CD4-positive, alpha-beta T cell (primary cell): Measurements from ENCODE around the gene P2RY14. TPM values are rescaled to one million over a fixed set of nuclear protein-coding genes. Genes with fewer than 3 reads are reported as not detected.

Source experiments
- ATAC-seq: fragments of 200-7000 bp; cut with Tn5 transposase; one replicate; pipeline ENCODE4 v1.10.0; 2022; ENCODE audit warnings: mild to moderate bottlenecking; ENCODE audit not compliant: poor library complexity
- CTCF ChIA-PET: fragments of 350-600 bp; sonication (Branson Sonifier 250); formaldehyde crosslinking; loops from one replicate; lab custom pipeline; 2021; ENCODE audit warnings: antibody characterized with exemption, inconsistent platforms; lab: Charles Lee
- POLR2A ChIA-PET: fragments of 350-600 bp; sonication (Branson Sonifier 250); formaldehyde crosslinking; loops from one replicate; lab custom pipeline; 2021; ENCODE audit warnings: antibody characterized with exemption, inconsistent platforms; lab: Charles Lee
- DNase-seq, 14 experiments: peaks; one replicate each; pipeline ENCODE4 v3.0.0-alpha.2; 2013 to 2020; ENCODE audit warnings: mixed read lengths in 2 of 14
- H3K27ac ChIP-seq, 2 donors: one replicate each; pipeline versions ENCODE4 v1.5.1 to v1.7.0; 2013; ENCODE audit warnings: low read length in 2 of 2, low read depth in 1 of 2, mild to moderate bottlenecking in 1 of 2
- H3K27me3 ChIP-seq, 2 experiments: 1 replicate in 1 of 2; 2 replicates in 1 of 2; pipeline versions ENCODE4 v1.6.1 to v1.7.0; 2013; ENCODE audit warnings: low read length in 2 of 2, control low read depth in 1 of 2, mild to moderate bottlenecking in 1 of 2, moderate library complexity in 1 of 2; ENCODE audit not compliant: insufficient read depth in 2 of 2, control insufficient read depth in 1 of 2
- H3K36me3 ChIP-seq: one replicate; pipeline ENCODE4 v1.6.1; 2013; ENCODE audit warnings: low read length, control low read depth; ENCODE audit not compliant: insufficient read depth
- H3K4me1 ChIP-seq: one replicate; pipeline ENCODE4 v1.6.1; 2013; ENCODE audit warnings: low read length, control low read depth; ENCODE audit not compliant: insufficient read depth
- H3K4me3 ChIP-seq: one replicate; pipeline ENCODE4 v1.5.1; 2013; ENCODE audit warnings: mild to moderate bottlenecking, low read length, moderate library complexity
- H3K9me3 ChIP-seq, 2 experiments: 1 replicate in 1 of 2; 2 replicates in 1 of 2; pipeline versions ENCODE4 v1.6.1 to v1.7.0; 2013; ENCODE audit warnings: low read length in 2 of 2, mild to moderate bottlenecking in 2 of 2, control low read depth in 1 of 2, moderate library complexity in 1 of 2; ENCODE audit not compliant: control insufficient read depth in 1 of 2, insufficient read depth in 1 of 2
- H3K27ac Mint-ChIP-seq: one replicate; pipeline ENCODE4 v1.8.0; 2020; ENCODE audit warnings: mixed read lengths
- H3K27me3 Mint-ChIP-seq: one replicate; pipeline ENCODE4 v1.8.0; 2021; ENCODE audit warnings: mixed read lengths
- H3K36me3 Mint-ChIP-seq: one replicate; pipeline ENCODE4 v1.8.0; 2021; ENCODE audit warnings: low read depth, mixed read lengths
- H3K4me1 Mint-ChIP-seq: one replicate; pipeline ENCODE4 v1.8.0; 2021; ENCODE audit warnings: low read depth, mixed read lengths
- H3K4me3 Mint-ChIP-seq: one replicate; pipeline ENCODE4 v1.8.0; 2020; ENCODE audit warnings: mild to moderate bottlenecking, mixed read lengths
- H3K9me3 Mint-ChIP-seq: one replicate; pipeline ENCODE4 v1.8.0; 2020; ENCODE audit warnings: mixed read lengths
- intact Hi-C, 2 experiments: fragments of 100-400 bp; cut with DNase I in 1 of 2; cut with micrococcal nuclease in 1 of 2; formaldehyde crosslinking; loops; one replicate each; pipeline versions ENCODE4 v1.15.1 to v1.9.0; 2023 to 2025; cut with DNase I, micrococcal nuclease
- total RNA-seq, 174 experiments: library from RNA in 2 of 174; stranded (reverse) in 2 of 174; gene quantifications; one replicate each; pipeline ENCODE4 v1.2.3 and lab custom pipeline; 2021 to 2026
- TF ChIP-seq, protein P1 (sequence below): fragments of 200-600 bp; IDR thresholded peaks from one replicate; pipeline ENCODE4 v1.8.0; 2022; ENCODE audit warnings: antibody characterized with exemption, mild to moderate bottlenecking

P2RY14 gene
- total RNA-seq, 2 experiments from 2014 or later: 0.22 TPM; not detected in 1

- no peak overlapping the region for H3K4me3 Mint-ChIP-seq
- H3K27me3 Mint-ChIP-seq: no peaks in the 10 kb centered on the region
- ATAC-seq (no peak), DNase-seq (no peak)
- H3K4me1 Mint-ChIP-seq: peaks cover 34% of the 10 kb centered on the region
- H3K36me3 ChIP-seq: no peaks in the 10 kb centered on the region
- ChIA-PET CTCF (interaction anchor here (0.9 to 6.2 kb wide), 4 partner anchors 13 to 119 kb away, joined by 3 to 65 read pairs (median 4); no protein-coding TSS in a partner anchor), POLR2A (interaction anchor here (1.5 kb wide), 1 partner anchor 111 kb away, joined by 4 read pairs; no protein-coding TSS in a partner anchor)
- no peaks in the 10 kb centered on the region for H3K27me3 ChIP-seq
- H3K9me3 Mint-ChIP-seq: no peaks in the 10 kb centered on the region
- intact Hi-C loops: loop anchor here (5.0 to 10.0 kb wide), 2 partner anchors 357 to 559 kb away; no protein-coding TSS in a partner anchor
- H3K9me3 ChIP-seq: no peaks in the 10 kb centered on the region
- TF ChIP-seq, protein P1, sequence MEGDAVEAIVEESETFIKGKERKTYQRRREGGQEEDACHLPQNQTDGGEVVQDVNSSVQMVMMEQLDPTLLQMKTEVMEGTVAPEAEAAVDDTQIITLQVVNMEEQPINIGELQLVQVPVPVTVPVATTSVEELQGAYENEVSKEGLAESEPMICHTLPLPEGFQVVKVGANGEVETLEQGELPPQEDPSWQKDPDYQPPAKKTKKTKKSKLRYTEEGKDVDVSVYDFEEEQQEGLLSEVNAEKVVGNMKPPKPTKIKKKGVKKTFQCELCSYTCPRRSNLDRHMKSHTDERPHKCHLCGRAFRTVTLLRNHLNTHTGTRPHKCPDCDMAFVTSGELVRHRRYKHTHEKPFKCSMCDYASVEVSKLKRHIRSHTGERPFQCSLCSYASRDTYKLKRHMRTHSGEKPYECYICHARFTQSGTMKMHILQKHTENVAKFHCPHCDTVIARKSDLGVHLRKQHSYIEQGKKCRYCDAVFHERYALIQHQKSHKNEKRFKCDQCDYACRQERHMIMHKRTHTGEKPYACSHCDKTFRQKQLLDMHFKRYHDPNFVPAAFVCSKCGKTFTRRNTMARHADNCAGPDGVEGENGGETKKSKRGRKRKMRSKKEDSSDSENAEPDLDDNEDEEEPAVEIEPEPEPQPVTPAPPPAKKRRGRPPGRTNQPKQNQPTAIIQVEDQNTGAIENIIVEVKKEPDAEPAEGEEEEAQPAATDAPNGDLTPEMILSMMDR: no peak
- no peak overlapping the region for H3K4me3 ChIP-seq
- no peak overlapping the region for H3K27ac Mint-ChIP-seq
- H3K4me1 ChIP-seq: peaks cover 15% of the 10 kb centered on the region
- H3K27ac ChIP-seq: no peak overlapping the region
- H3K36me3 Mint-ChIP-seq: no peaks in the 10 kb centered on the region
Measured at GRCh38 chr3:151281671-151282324, 3.5 kb upstream of the P2RY14 start.

- Mint-ChIP-seq H3K27me3 (no peaks in the 10 kb centered on the region), H3K4me1 (peaks cover 39% of the 10 kb centered on the region), H3K27ac (peak overlapping the region; percentile 68), H3K4me3 (peak overlapping the region; percentile 8), H3K9me3 (no peaks in the 10 kb centered on the region), H3K36me3 (no peaks in the 10 kb centered on the region)
- no peaks in the 10 kb centered on the region for H3K9me3 ChIP-seq
- H3K36me3 ChIP-seq: no peaks in the 10 kb centered on the region
- ChIA-PET CTCF (interaction anchor here (1.0 to 2.5 kb wide), 3 partner anchors 48 to 114 kb away, joined by 3 to 8 read pairs (median 7); no protein-coding TSS in a partner anchor), POLR2A (no interaction called here)
- H3K4me3 ChIP-seq: no peak overlapping the region
- TF ChIP-seq, protein P1: no peak
- peaks cover 22% of the 10 kb centered on the region for H3K4me1 ChIP-seq
- ATAC-seq (peak; percentile 84), DNase-seq (peak in 7 of 14 experiments; percentile 5 to 79 (median 29))
- peak overlapping the region; percentile 21 to 45 for H3K27ac ChIP-seq
- no peaks in the 10 kb centered on the region for H3K27me3 ChIP-seq
- intact Hi-C loops: loop anchor here in 1 of 2 experiments (10.0 kb wide), 1 partner anchor 552 kb away; no protein-coding TSS in a partner anchor
Measured at GRCh38 chr3:151276687-151277042, 1.7 kb downstream of the P2RY14 start.

- Histone ChIP-seq H3K4me1 (peaks cover 22% of the 10 kb centered on the region), H3K36me3 (no peaks in the 10 kb centered on the region), H3K9me3 (no peaks in the 10 kb centered on the region), H3K4me3 (no peak overlapping the region), H3K27ac (peak overlapping the region; percentile 21 to 45), H3K27me3 (no peaks in the 10 kb centered on the region)
- intact Hi-C loops: loop anchor here in 1 of 2 experiments (10.0 kb wide), 1 partner anchor 551 kb away; no protein-coding TSS in a partner anchor
- Mint-ChIP-seq H3K27ac (peak overlapping the region; percentile 68), H3K4me1 (peaks cover 39% of the 10 kb centered on the region), H3K4me3 (peak overlapping the region; percentile 8), H3K9me3 (no peaks in the 10 kb centered on the region), H3K27me3 (no peaks in the 10 kb centered on the region), H3K36me3 (no peaks in the 10 kb centered on the region)
- TF ChIP-seq, protein P1: no peak
- peak; percentile 13 for ATAC-seq
- CTCF ChIA-PET: interaction anchor here (1.0 to 2.5 kb wide), 3 partner anchors 48 to 113 kb away, joined by 3 to 8 read pairs (median 7); no protein-coding TSS in a partner anchor
- POLR2A ChIA-PET: interaction anchor here (0.6 to 0.9 kb wide), 2 partner anchors 51 to 74 kb away, joined by 3 read pairs; no protein-coding TSS in a partner anchor
- DNase-seq: no peak
Measured at GRCh38 chr3:151276038-151276686, 2.2 kb downstream of the P2RY14 start.
